HG03108 (cell line): ENCODE data around the gene B4GAT1.
"Not testable (repeated sequence)": the region's sequence is repeated elsewhere in the genome, so short reads cannot be mapped to it uniquely, and the experiment has no call there.

Experiments used
- ATAC-seq: cut with Tn5 transposase; IDR thresholded peaks from one replicate; pipeline ENCODE4 v1.9.1; 2021; ENCODE audit warnings: moderate library complexity; ENCODE audit not compliant: unreplicated experiment

Gene B4GAT1

GRCh38 chr11:66363805-66364535 is 16.5 kb upstream of the B4GAT1 start:
- ATAC-seq = no peak

- no peak for ATAC-seq
Observed at GRCh38 chr11:66363187-66363601, 15.8 kb upstream of the B4GAT1 start.

- no peak for ATAC-seq
Observed at GRCh38 chr11:66362481-66363147, 15.2 kb upstream of the B4GAT1 start.

GRCh38 chr11:66361502-66361941 is 14.1 kb upstream of the B4GAT1 start:
- no peak for ATAC-seq

- no peak for ATAC-seq
Observed at GRCh38 chr11:66360406-66361073, 13.1 kb upstream of the B4GAT1 start.

- ATAC-seq = no peak
Observed at GRCh38 chr11:66359662-66360087, 12.2 kb upstream of the B4GAT1 start.

- ATAC-seq = not testable (repeated sequence)
Observed at GRCh38 chr11:66350560-66351235, 3.3 kb upstream of the B4GAT1 start.

GRCh38 chr11:66349084-66349386 is 1.6 kb upstream of the B4GAT1 start:
- ATAC-seq = no peak

- no peak for ATAC-seq
Observed at GRCh38 chr11:66346476-66347424, 679 bp downstream of the B4GAT1 start.

- ATAC-seq = peak; percentile 3
Observed at GRCh38 chr11:66345316-66345649, 2.1 kb downstream of the B4GAT1 start.

GRCh38 chr11:66344550-66345315 is 2.7 kb downstream of the B4GAT1 start, which contains the start of gene BRMS1:
Gene BRMS1 (minus strand): TSS chr11:66345104. CDS start chr11:66342234, 2,870 bp downstream.
- ATAC-seq = peak; percentile 62

GRCh38 chr11:66343176-66343575 is 4.3 kb downstream of the B4GAT1 start:
- no peak for ATAC-seq

GRCh38 chr11:66341502-66342126 is 5.8 kb downstream of the B4GAT1 start:
- ATAC-seq = no peak

- no peak for ATAC-seq
Observed at GRCh38 chr11:66340596-66341501, 6.6 kb downstream of the B4GAT1 start.

- no peak for ATAC-seq
Observed at GRCh38 chr11:66339686-66340483, 7.5 kb downstream of the B4GAT1 start.

GRCh38 chr11:66339162-66339675 is 8.2 kb downstream of the B4GAT1 start:
- no peak for ATAC-seq
